Dedifferentiated amniotic fluid mesenchymal stem cell (primary cell): ENCODE results near the gene UST.
"Not testable (repeated sequence)": the region's sequence is repeated elsewhere in the genome, so short reads cannot be mapped to it uniquely, and the experiment has no call there.

ENCODE experiments used
- DNase-seq: peaks from one replicate; pipeline ENCODE4 v3.0.0-alpha.2; 2016; ENCODE audit errors: extremely low spot score

Gene UST

GRCh38 chr6:148898376-148899014 is 151.7 kb downstream of the UST start:
- no peak for DNase-seq

- no peak for DNase-seq
Observed at GRCh38 chr6:148904896-148905870, 158.4 kb downstream of the UST start.

DNA sequence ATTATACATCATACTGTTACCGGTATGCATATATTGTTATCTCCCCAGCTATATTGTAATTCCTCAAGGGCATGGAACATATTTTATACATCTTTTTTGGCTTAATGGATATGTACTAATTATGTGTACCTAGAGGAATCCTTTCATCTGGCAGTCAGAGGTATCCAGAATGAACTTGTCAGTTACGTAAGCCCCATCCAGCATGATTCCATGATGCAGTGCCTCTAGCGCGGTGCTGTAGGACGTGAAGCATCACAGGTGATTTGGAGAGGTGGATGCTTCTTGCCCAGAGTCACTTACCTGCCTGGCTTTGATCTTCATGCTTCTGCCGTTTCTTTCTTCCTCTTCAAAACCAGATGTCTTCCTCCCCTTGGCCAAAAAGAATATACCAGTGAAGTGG is 159.1 kb downstream of the UST start:
- no peak for DNase-seq

DNA sequence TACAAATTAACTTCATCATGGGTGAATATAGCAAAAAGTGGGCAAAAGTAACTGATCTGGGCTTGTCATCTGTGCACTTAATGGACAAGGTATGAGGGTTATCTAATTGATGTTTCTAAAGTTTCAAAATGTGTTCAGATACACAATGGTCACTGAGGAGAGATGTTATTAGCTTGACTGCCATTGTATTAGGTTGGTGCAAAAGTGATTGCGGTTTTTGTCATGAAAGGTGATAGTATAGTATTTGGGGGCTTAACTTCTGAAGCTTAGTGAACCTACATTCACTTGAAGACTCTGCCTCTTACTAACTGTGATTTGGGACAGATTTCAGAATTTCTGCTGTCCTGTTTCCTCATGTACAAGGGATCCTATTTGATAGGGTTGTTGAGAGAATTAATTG is 159.6 kb downstream of the UST start:
- no peak for DNase-seq

- DNase-seq, result no peak
Observed at GRCh38 chr6:148907573-148907972, 160.7 kb downstream of the UST start.

DNA sequence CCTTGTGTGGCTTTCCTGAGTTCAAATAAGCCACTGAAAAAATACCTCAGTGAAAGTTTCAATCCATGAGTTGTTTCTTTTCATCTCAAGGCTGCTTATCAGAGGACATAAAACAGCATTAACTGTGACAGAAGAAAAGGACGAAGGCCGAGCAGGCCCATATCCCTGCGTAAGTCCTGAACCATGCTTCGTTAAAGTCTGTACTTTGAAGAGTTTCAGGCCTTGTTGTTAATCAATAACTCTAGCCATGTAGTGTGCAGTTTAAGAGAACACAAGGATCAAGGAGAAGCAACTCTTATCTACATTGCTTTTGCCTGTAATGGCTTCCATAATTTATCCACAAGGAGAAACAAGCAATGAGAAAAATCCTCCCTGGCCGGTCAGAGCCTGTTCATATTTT is 165.4 kb downstream of the UST start:
- no peak for DNase-seq

DNA sequence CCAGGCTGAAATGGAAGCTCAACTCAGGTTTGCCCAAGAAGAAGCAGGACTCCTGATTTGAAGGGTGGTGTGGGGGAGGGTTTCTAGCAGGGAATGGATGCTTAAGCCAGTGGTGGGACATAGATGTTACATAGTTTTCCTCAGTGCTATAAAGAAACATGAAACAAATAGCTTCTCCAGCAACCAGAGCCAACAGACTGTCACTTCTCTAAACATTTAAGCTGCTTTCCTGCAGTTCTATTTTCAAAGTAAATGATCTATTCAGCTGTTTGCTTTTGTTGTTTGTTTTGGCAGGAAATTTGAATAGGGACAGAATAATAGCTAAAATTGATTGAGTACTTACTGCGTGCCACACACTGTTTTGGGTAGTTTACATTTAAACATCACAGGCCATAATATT is 169.0 kb downstream of the UST start:
- no peak for DNase-seq

- not testable (repeated sequence) for DNase-seq
Observed at GRCh38 chr6:148916485-148916884, 169.7 kb downstream of the UST start.

DNA sequence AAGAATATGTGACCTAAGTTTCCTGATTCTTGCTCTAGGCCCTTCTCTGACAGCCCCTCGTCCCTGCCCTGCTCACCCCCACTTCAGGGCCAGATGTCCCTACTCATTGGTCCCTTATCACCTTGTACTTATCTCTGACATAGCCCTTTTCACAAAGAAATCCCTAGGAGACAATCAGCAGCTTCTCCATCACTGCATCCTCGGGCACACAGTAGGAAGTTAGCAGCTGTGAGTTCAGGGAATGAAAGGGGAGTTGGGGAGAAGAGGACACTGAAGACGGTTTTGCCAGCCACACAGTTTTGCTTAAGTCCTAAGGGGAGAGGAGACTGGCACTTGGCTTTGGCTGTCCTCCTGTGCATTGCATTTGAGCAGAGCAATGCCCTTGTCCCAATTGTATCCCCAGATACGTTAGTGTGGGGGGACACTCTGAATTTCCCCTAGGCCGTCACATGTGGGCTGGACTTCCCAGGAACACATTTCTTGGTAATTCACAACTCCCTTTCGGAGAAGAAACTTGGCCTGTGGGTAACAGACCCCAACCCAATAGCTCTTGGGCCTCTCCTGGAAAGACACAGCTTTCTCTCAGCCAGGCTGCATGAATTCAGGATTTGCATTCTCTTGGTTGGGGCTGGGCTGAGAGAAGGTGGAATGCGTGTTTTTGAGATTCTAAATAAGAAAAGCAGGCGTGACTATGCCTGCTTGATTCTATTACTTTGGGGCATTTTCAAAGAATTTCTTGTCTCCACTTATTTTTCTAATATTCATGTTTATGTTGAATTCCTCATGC is 177.6 kb downstream of the UST start:
- no peak for DNase-seq

DNA sequence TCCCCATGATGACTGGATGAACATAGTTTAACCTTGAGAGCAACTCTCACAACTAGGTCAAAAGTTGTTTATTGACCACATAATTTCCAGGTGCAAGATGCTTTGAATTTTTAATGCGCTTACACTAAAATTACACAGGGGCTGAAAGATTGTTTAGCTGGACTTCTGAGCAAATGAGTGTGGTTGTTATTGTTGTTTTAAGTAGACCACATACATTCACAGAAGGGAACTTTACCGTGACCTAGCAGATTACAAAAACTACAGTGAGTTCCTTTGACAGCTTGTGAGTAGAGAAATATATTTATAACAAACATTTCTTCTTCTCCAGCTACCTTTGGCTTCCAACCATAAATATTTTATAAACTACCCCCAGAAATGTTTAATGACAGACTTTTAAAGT is 178.9 kb downstream of the UST start:
- no peak for DNase-seq

DNA sequence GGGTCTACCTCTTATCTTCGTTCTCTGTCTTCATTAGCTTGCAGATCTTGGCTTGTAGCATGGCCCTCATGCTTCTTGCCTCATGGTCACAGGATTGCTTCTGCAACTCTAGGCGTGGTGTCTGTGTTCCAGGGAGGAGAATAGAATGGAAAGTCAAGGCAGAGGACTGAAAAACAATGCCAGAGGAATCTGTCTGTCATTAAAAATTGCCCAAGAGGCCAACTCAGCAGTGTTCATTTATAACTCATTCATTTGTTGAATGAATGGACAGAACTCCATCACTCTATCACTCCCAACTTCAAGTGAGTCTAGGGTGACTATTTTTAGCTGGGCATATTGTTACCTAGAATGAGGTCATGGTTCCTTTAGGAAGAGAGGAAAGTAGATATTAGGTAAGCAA is 179.6 kb downstream of the UST start:
- DNase-seq, result no peak

- no peak for DNase-seq
Observed at GRCh38 chr6:148927586-148927985, 180.8 kb downstream of the UST start.

DNA sequence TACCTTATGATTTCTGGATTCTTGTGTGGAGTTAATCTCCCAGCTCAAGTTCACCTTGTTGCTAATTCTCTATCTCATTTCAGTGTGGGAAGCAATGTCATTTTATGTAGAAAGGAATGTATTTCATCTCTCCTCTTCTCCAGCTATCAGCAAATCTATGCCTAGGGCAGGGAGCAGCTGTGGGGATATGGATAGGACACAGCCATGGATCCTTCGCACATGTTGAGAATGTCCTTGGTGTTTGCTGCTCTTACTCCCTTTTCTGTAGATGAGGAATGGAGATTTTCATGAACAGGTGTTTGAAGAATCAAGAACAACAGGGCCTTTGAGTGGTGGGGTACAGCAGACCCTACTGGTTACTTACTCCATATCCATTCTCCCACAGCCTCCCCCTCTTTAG is 182.0 kb downstream of the UST start:
- DNase-seq, result no peak

DNA sequence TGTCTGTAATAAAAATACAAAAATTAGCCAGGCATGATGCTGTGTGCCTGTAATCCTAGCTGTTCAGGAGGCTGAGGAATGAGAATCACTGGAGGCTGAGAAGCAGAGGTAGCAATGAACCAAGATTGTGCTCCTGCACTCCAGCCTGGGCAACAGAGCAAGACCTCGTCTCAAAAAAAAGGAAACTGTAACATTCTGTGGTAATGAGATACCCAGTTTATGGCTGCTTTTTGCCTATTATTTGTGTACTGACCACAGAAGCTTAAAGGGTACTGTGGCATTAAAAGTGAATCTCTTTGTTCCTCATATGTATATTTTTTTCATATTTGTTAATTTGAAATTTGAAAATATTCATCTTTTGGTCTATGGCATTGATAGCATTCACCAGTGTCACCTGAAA is 185.4 kb downstream of the UST start:
- no peak for DNase-seq

DNA sequence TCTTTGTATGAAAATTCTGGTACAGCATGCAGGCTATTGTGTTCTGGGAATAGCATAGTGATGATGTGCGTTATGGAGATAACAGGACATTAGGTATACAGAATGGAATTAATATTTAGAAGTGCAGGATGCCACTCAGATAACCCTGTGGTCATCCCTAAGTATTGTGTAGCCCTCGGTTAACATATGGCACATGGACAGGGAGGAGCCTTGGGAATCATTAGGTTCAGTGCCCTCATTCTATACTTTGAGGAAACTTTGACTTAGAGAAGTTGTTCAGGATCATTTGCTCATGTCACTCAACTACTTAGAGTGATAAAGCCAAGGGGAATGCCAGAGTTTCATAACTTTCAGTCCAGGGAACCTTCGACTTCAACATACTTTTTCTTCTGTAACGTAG is 185.9 kb downstream of the UST start:
- no peak for DNase-seq

DNA sequence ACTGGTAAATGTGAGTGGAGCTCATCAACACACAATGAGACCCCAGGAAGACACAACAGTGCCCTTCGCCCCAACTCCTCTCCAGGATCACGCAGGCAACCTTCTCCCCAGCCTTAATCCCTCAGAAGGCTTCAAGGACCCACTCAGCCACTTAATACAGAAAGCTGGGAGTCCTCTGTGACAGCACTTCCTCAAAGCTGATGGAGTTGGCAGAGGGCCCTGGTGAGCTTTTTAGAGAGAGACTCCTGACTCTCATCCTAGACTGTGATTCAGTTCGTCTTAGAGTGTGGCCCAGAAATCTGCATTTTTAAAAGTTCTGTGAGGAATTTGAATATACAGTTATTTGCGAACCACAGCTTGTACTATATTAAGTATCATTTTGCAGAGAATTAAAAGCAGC is 187.7 kb downstream of the UST start:
- DNase-seq, result no peak

GRCh38 chr6:148934961-148935360 is 188.1 kb downstream of the UST start:
- DNase-seq, result no peak

DNA sequence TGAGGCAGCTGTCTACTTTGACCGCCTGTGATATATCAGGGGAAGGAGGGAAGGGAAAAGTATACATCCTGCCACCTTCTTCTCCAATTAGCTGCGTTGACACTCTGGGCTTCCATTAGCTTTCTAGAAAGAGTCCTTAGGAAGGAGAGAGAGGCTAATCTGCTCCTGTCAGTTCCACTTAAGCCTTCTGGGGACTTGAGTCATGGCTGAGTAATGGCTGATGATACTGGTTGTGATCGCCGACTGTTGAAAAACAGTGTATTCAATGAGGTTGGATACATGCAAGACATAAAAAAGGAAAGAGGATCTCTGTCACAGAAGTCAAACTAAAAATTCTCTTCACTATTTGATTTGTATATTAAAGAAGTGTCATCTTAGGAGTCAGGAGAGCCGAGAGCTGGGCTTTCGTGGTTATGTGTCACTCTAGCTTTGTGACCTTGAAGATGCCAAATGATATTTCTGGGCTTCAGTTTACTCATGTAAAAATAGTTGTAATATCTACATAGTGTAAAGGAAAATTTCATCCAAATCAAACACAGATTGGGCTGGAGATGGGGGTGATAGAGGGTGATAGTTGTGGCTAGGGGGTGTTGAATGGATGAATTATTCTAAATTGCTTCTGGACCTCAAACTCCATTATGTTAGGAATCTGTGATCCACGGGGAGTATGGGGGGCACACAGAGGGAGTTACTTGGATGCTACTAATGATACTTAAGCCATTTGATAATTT is 189.0 kb downstream of the UST start:
- DNase-seq, result peak; percentile 19

DNA sequence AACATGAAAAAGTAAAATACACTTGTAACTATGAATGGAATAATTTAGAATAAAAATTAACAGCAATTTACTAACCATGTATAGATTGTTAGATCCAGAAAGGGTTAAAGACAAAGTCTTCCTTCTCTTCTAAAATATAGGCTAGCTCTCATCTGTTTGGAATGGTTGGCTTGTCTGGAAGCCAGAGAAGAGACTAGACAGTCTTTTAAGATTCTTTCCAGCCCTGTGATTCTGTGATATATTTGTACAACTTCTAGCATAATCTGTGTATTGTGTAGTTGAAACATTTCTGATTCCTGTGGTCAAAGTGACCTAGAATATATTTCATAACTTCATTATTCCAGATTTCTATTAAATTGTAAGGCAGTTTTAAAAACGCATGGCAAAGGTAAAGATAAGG is 196.6 kb downstream of the UST start:
- DNase-seq, result peak; percentile 46

GRCh38 chr6:148944608-148945007 is 197.8 kb downstream of the UST start:
- DNase-seq, result no peak

GRCh38 chr6:148945301-148946021 is 198.6 kb downstream of the UST start:
- DNase-seq, result no peak
